Kidney (tissue), 14 donors: Measurements from ENCODE around the gene GPC6. TPM values are rescaled to one million over a fixed set of nuclear protein-coding genes. Genes with fewer than 3 reads are reported as not detected.

ENCODE experiments used
- DNase-seq, 5 donors: peaks; one replicate each; pipeline ENCODE4 v3.0.0-alpha.2; 2013 to 2020
- FAIRE-seq: peaks from 2 replicates; lab custom pipeline; 2012; peaks lifted over from hg19 to GRCh38; lab: Jason Lieb, UNC
- H3K27ac ChIP-seq, 2 donors: one replicate each; pipeline ENCODE4 v1.7.0; 2013; ENCODE audit warnings: low read depth in 2 of 2, low read length in 2 of 2, inconsistent platforms in 1 of 2
- H3K27me3 ChIP-seq: one replicate; pipeline ENCODE4 v1.7.1; 2013; ENCODE audit warnings: low read length, inconsistent platforms; ENCODE audit not compliant: control insufficient read depth, insufficient read depth
- H3K36me3 ChIP-seq, 3 donors: one replicate each; pipeline versions ENCODE4 v1.7.0 to v1.7.1; 2013; ENCODE audit warnings: low read length in 3 of 3, control low read depth in 1 of 3, inconsistent platforms in 1 of 3; ENCODE audit not compliant: insufficient read depth in 3 of 3, control insufficient read depth in 2 of 3
- H3K4me1 ChIP-seq, 3 donors: one replicate each; pipeline versions ENCODE4 v1.7.0 to v1.7.1; 2013; ENCODE audit warnings: low read length in 3 of 3, inconsistent platforms in 1 of 3, low read depth in 1 of 3; ENCODE audit not compliant: control insufficient read depth in 2 of 3, insufficient read depth in 2 of 3
- H3K4me3 ChIP-seq, 3 donors: one replicate each; pipeline versions ENCODE4 v1.7.0 to v1.8.1; 2013; ENCODE audit warnings: low read length in 3 of 3, control low read depth in 1 of 3, inconsistent platforms in 1 of 3
- H3K9ac ChIP-seq, 3 donors: one replicate each; pipeline versions ENCODE4 v1.7.0 to v1.7.1; 2013; ENCODE audit warnings: low read length in 3 of 3, control low read depth in 1 of 3, inconsistent platforms in 1 of 3
- H3K9me3 ChIP-seq, 3 donors: one replicate each; pipeline versions ENCODE4 v1.7.0 to v1.7.1; 2013; ENCODE audit warnings: low read length in 3 of 3, control low read depth in 1 of 3, inconsistent platforms in 1 of 3; ENCODE audit not compliant: control insufficient read depth in 2 of 3, insufficient read depth in 1 of 3
- intact Hi-C: fragments of 100-400 bp; cut with DNase I; formaldehyde crosslinking; loops from one replicate; pipeline ENCODE4 v1.11.1; 2022
- polyA plus RNA-seq: library from polyadenylated mRNA; stranded (reverse); fragments of 350-450 nt; fragmentation: Illumina TruSeq; extraction: RNeasy Lipid Tissue Mini Kit (QIAGEN cat#74804); gene quantifications from one replicate; pipeline ENCODE4 v1.2.3, GENCODE V29; 2014; ENCODE audit warnings: low read depth, low replicate concordance; ENCODE audit not compliant: insufficient read depth
- total RNA-seq: library from RNA; stranded (reverse); fragmentation: NEBNext Ultra II Directional; extraction: Animal tissue kit (Norgen Biotek cat#: 25700); gene quantifications from one replicate; pipeline ENCODE4 v1.2.1, GENCODE V29; 2021
- TF ChIP-seq, protein P1 (sequence below): IDR thresholded peaks from 3 replicates; pipeline ENCODE4 v1.5.1; 2012; ENCODE audit warnings: mild to moderate bottlenecking, moderate library complexity, borderline replicate concordance; ENCODE audit not compliant: insufficient read depth; ENCODE audit errors: extremely low read depth
- donor health status: control.
- donor health status: control.
- donor health status: control.
- donor health status: control.
- donor health status: control.
- donor health status: DM: yes; HTN: yes; CAD: no.
- donor health status: Normal renal cell carcinoma (clear cell type).

The GPC6 gene
- total and polyA plus RNA-seq, 2 donors from 2014 or later: 6.2 to 15.5 TPM

GRCh38 chr13:93425411-93425810 is 198.8 kb downstream of the GPC6 start:
- intact Hi-C loops: no loop called here
- TF ChIP-seq, protein P1, sequence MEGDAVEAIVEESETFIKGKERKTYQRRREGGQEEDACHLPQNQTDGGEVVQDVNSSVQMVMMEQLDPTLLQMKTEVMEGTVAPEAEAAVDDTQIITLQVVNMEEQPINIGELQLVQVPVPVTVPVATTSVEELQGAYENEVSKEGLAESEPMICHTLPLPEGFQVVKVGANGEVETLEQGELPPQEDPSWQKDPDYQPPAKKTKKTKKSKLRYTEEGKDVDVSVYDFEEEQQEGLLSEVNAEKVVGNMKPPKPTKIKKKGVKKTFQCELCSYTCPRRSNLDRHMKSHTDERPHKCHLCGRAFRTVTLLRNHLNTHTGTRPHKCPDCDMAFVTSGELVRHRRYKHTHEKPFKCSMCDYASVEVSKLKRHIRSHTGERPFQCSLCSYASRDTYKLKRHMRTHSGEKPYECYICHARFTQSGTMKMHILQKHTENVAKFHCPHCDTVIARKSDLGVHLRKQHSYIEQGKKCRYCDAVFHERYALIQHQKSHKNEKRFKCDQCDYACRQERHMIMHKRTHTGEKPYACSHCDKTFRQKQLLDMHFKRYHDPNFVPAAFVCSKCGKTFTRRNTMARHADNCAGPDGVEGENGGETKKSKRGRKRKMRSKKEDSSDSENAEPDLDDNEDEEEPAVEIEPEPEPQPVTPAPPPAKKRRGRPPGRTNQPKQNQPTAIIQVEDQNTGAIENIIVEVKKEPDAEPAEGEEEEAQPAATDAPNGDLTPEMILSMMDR: no peak
- Histone ChIP-seq H3K36me3 (no peaks in the 10 kb centered on the region), H3K9ac (no peak overlapping the region), H3K4me1 (peaks cover 0 to 3% (median 0%) of the 10 kb centered on the region in 3 donors), H3K4me3 (peak overlapping the region in 1 of 3 donors; percentile 14), H3K9me3 (no peaks in the 10 kb centered on the region), H3K27me3 (no peaks in the 10 kb centered on the region), H3K27ac (peak overlapping the region in 1 of 2 donors; percentile 17)
- FAIRE-seq (peak; percentile 23), DNase-seq (peak in 3 of 5 donors; percentile 21 to 61 (median 41))

DNA sequence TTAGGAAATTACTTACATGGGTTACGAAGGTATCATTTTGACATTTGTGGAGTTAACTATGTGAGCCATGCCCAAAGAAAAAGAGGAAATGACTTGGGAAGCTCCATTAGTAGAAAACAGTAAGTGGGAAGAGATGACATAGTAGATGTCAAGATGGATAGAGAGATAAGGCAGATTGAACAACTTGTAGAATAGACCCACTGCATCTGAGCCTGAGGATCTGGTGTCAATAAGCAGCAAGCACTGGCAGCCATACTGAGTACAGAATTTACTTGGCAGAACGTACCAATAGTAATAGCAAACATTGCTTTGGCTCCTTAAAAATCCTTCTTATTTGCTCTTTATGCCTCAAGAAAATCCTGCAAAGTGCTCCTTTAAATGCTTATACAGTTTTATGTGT is 203.8 kb downstream of the GPC6 start:
- DNase-seq (no peak), FAIRE-seq (no peak)
- Histone ChIP-seq H3K9ac (no peak overlapping the region), H3K27me3 (no peaks in the 10 kb centered on the region), H3K4me3 (no peak overlapping the region), H3K9me3 (no peaks in the 10 kb centered on the region), H3K36me3 (no peaks in the 10 kb centered on the region), H3K4me1 (no peaks in the 10 kb centered on the region), H3K27ac (no peak overlapping the region)
- TF ChIP-seq, protein P1: no peak
- intact Hi-C loops: no loop called here

GRCh38 chr13:93435651-93436050 is 209.0 kb downstream of the GPC6 start:
- Histone ChIP-seq H3K36me3 (no peaks in the 10 kb centered on the region), H3K27me3 (no peaks in the 10 kb centered on the region), H3K4me3 (no peak overlapping the region), H3K4me1 (peaks cover 0 to 4% (median 0%) of the 10 kb centered on the region in 3 donors), H3K9ac (no peak overlapping the region), H3K27ac (no peak overlapping the region), H3K9me3 (no peaks in the 10 kb centered on the region)
- FAIRE-seq (no peak), DNase-seq (no peak)
- intact Hi-C loops: no loop called here
- TF ChIP-seq, protein P1: no peak

GRCh38 chr13:93437081-93437480 is 210.5 kb downstream of the GPC6 start:
- H3K27me3 ChIP-seq: no peaks in the 10 kb centered on the region
- H3K9ac ChIP-seq: no peak overlapping the region
- DNase-seq (peak in 2 of 5 donors; percentile 25 to 33), FAIRE-seq (peak; percentile 47)
- no peaks in the 10 kb centered on the region for H3K36me3 ChIP-seq
- peaks cover 0 to 4% (median 0%) of the 10 kb centered on the region in 3 donors for H3K4me1 ChIP-seq
- H3K9me3 ChIP-seq: no peaks in the 10 kb centered on the region
- TF ChIP-seq, protein P1: no peak
- intact Hi-C loops: no loop called here
- no peak overlapping the region for H3K27ac ChIP-seq
- no peak overlapping the region for H3K4me3 ChIP-seq
